GM19025 (cell line): Measurements from ENCODE around the gene NDUFA12.
"Not testable (repeated sequence)": the region's sequence is repeated elsewhere in the genome, so short reads cannot be mapped to it uniquely, and the experiment has no call there.

Source experiments
- ATAC-seq: cut with Tn5 transposase; IDR thresholded peaks from one replicate; pipeline ENCODE4 v1.9.1; 2021; ENCODE audit warnings: mild to moderate bottlenecking, low read depth, moderate library complexity; ENCODE audit not compliant: unreplicated experiment

Gene NDUFA12

DNA sequence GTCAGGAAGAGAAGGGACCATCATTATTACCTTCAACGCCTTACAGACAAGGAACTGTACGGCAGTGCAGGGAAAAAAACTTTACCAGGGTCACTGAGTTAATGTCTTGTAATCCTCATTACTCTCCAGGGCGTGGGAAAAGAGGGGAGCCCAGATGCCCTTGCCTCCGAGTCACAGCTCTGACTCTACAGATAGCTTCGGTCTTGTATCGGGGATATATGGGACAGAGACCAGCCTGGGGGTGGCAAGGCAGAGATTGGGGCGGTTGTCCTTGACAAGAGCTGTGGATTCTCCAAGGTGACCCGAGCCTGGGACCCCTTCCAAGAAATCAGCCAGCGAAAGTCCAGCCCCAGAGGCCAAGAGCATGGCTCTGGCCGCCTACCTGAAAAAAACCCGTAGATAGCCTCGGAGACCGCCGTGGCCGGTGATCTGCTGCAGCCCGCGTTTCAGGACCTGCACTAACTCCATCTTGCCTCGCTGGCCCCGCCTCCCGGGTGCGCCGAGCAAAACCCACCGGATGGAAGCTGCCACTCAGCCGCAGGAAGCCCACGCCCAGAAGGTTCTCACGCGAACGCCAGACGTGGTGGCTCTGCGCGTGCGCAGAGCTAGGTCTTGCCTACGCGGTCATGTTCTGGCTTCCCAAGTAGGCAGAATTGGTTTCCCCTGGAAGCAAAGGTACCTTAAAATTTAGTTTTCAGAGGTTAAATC lies at the start of gene NDUFA12:
Gene NDUFA12, minus strand, starts transcription at position 485 of the 708 bp plus-strand sequence. Its CDS starts 17 bp downstream, at position 468.
- peak; percentile 100 for ATAC-seq

GRCh38 chr12:95051241-95051640 lies 47.7 kb upstream of the NDUFA12 start:
- ATAC-seq, result no peak

- no peak for ATAC-seq
Measured at GRCh38 chr12:95037906-95038305, 34.4 kb upstream of the NDUFA12 start.

GRCh38 chr12:95034750-95035149 lies 31.3 kb upstream of the NDUFA12 start:
- ATAC-seq, result no peak

DNA sequence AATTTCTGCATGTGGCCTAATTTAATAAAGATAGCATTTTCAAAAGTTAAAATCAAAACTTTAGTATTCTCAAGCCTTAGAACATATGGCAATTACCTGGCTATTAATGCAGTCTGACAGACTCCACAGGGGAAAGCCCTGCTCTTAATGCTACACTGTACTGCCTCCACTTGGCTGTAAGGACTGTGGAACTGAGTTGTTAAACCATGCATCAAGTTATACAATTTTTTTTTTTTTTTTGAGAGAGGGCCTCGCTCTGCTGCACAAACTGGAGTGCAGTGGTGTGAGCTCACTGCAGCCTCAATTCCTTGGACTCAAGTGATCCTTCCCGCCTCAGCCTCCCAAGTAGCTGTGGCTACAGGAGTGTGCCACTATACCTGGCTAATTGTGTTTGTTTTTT lies 19.0 kb upstream of the NDUFA12 start:
- ATAC-seq, result no peak

- ATAC-seq, result no peak
Measured at GRCh38 chr12:95017482-95017881, 14.0 kb upstream of the NDUFA12 start.

DNA sequence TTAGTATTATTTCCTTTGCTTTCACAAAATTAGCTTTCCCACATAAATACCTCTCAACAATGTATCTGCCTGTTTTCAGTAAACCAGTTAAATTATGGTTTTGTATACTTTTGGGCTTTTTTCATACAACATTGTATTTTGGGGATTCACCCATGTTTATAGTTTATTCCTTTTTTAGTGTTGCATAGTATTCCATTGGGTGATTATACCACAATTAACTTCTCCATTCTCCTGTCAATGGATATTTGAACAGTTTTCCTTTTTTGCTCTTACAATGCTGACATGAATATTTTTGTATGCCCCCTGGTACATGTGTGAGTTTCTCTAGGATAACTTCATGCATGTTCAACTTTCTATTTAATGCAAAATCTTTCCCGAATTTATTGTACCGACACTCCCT lies 12.6 kb upstream of the NDUFA12 start:
- ATAC-seq, result no peak

- no peak for ATAC-seq
Measured at GRCh38 chr12:95014554-95014953, 11.1 kb upstream of the NDUFA12 start.

DNA sequence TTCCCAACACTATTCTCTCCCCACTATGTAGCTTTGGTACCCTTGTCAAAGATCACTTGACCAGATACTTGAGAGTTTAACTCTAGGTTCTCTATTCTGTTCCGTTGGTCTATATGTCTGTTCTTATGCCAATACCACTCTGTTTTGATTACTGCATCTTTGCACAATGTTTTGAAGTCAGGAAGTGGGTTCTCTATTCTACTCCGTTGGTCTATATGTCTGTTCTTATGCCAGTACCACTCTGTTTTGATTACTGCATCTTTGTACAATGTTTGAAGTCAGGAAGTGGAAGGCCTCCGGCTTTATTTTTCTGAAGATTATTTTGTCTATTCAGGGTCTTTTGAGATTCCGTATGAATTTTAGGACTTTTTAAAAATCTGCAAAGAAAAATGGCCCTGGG lies 2.7 kb upstream of the NDUFA12 start:
- ATAC-seq, result no peak

GRCh38 chr12:95004610-95005009 lies 1.1 kb upstream of the NDUFA12 start:
- no peak for ATAC-seq

- no peak for ATAC-seq
Measured at GRCh38 chr12:95003921-95004272, 400 bp upstream of the NDUFA12 start.

- no peak for ATAC-seq
Measured at GRCh38 chr12:95002754-95003153, 743 bp downstream of the NDUFA12 start.

DNA sequence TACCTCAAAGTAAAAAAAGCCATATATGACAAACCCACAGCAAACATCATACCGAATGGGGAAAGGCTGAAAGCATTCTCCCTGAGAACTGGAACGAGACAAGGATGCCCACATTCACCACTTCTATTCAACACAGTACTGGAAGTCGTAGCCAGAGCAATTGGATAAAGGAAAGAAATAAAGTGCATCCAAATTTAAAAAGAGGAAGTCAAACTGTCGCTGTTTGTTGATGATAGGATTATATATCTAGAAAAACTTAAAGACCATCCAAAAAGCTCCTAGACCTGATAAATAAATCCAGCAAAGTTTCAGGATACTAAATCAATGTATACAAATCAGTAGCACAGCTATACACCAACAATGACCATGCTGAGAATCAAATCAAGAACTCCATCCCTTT lies 5.2 kb downstream of the NDUFA12 start:
- ATAC-seq, result no peak

GRCh38 chr12:94997726-94998125 lies 5.8 kb downstream of the NDUFA12 start:
- ATAC-seq, result no peak

DNA sequence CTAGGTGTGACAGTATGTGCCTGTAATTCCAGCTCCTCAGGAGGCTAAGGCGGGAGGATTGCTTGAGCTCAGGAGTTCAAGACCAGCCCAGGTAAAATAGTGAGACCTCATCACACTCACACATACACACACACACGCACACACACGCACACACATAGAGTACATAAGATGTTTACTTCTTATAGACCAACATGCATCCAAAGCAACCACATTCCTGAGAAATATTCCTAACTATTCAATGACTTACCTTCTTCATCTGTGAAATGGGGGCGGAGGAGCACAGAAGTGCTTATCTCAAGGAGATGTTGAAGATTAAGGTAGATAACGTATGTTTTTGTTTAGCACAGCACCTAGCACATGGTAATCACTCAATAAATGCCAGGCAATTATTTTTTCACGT lies 6.4 kb downstream of the NDUFA12 start:
- no peak for ATAC-seq

DNA sequence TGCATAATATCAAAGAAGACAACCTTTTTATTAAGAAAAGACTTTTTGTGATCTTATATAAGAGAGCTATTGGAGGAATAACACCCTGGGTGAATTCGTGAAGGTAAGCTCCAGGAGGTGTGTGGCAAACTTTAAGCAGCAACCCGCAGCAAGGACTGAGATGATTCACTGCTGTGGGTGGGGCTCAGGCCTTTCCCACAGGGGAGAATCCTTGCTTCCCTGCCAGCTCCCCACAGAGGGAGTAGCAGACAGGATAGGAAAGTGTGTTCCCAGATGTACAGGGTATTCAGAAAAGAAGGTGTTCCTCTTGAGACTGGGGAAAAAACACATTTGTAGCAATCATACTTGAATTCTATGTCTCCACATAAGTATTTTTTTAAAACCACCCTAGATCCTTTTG lies 9.2 kb downstream of the NDUFA12 start:
- no peak for ATAC-seq

DNA sequence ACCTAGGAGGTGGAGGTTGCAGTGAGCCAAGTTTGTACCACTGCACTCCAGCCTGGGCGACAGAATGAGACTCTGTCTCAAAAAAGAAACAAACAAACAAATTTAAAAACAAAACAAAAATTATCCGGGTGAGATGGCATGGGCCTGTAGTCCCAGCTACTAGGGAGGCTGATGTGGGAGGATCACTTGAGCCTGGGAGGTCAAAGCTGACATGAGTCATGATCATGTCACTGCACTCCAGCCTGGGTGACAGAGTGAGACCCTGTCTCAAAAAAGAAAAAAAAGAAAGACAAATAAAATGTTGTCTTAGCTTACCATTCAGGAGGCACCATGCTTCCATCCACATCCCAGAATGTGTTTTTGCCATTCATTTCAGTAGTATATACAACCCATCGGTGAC lies 9.6 kb downstream of the NDUFA12 start:
- not testable (repeated sequence) for ATAC-seq

DNA sequence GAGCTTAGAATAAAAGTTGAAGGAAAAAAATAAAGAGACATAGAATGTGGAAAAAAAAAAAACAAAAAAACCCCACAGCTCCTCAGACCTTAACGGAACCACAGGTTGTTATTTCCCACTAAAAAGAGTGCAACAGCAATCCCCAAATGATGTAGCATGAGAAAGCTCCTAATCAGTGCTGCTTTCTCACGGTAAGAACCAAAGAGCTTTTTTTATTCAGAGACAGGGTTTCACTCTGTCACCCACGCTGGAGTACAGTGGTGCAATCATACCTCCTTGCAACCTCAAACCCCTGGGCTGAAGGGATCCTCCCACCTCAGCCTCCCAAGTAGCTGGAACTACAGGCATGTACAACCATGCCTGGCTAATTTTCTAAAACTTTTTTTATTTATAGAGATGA lies 13.3 kb downstream of the NDUFA12 start:
- ATAC-seq, result no peak

DNA sequence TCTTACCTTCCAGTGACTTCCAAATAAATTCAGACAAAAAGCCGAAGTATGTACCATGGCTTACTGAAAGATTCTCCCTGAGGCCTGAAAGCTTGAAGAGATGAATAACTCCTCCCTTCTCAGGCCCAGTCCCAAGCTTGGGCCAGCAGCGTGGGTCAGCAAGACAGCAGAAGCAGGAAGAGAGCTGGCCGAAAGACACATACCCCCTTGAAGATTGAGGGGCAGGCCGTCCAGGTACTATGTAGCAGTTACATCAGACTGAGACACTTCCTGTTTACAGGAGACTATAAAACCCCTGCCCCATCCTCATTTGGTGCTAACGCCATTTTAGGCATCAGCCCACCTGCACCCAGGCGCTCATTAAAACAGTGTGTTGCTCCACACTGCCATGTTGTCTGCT lies 15.0 kb downstream of the NDUFA12 start:
- no peak for ATAC-seq

GRCh38 chr12:94987801-94988200 lies 15.7 kb downstream of the NDUFA12 start:
- no peak for ATAC-seq

GRCh38 chr12:94987076-94987669 lies 16.3 kb downstream of the NDUFA12 start:
- ATAC-seq, result no peak

DNA sequence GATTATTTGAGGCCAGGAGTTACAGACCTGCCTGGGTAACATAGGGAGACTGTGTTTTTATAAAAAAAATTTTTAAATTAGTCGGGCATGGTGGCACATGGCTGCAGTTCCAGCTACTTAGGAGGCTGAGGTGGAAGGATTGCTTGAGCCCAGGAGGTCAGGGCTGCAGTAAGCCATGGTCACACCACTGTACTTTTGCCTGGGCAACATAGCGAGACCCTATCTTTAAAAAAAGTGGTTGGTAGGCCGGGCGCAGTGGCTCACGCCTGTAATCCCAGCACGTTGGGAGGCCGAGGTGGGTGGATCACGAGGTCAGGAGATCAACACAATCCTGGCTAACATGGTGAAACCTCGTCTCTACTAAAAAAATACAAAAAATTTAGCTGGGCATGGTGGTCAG lies 18.4 kb downstream of the NDUFA12 start:
- not testable (repeated sequence) for ATAC-seq
